HG03575 (cell line): ENCODE measurements around the gene CLEC17A.
A peak's percentile ranks its signal among the peaks of the same experiment; 100 is the strongest.
"Not testable (repeated sequence)": the region's sequence is repeated elsewhere in the genome, so short reads cannot be mapped to it uniquely, and the experiment has no call there.

Experiments used
- ATAC-seq: cut with Tn5 transposase; IDR thresholded peaks from one replicate; pipeline ENCODE4 v1.9.1; 2021; ENCODE audit not compliant: unreplicated experiment, insufficient number of reproducible peaks, low FRiP score; ENCODE audit errors: extremely low read depth

The CLEC17A gene

DNA sequence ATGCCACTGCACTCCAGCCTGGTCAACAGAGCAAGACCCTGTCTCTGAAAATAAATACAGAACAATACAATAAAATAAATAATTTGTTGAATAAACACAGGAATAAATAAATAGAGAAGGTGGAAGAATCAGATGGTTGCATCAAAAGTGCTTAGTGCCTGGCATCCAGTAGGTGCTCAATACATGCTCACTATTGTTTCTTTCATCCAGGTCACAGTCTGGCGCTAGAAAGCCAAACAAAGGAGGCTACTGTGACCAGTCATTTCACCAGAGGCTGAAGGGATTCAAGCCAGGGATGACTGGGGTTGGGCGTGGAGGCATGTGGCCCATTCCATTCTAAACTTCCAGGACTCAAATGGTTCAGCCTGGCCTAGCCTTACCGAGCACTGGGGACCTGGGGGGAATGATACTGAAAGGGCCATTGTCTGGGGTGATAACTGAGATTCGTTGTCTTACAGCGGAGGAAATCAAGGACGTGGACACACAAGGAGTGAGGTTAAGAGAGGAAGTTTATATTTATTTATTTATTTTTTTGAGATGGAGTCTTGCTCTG is 7.4 kb upstream of the CLEC17A start:
- no peak for ATAC-seq

DNA sequence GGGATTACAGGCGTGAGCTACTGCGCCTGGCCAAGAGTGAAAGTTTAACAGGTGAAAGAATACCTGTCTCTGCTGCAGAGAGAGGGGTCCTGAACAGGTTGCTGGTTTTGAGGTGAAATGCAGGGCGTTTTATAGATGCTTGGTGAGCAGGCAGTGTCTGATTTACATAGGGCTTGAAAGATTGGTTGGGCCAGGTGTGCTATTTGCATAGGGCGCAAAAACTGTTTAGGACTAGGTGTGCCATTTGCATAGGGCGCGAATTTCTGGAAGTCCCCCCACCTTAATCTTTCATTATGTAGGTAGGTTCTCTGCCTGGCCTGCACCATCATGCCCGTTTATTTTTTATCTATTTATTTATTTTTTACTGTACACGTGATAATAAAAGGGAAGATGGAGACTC is 6.5 kb upstream of the CLEC17A start:
- no peak for ATAC-seq

DNA sequence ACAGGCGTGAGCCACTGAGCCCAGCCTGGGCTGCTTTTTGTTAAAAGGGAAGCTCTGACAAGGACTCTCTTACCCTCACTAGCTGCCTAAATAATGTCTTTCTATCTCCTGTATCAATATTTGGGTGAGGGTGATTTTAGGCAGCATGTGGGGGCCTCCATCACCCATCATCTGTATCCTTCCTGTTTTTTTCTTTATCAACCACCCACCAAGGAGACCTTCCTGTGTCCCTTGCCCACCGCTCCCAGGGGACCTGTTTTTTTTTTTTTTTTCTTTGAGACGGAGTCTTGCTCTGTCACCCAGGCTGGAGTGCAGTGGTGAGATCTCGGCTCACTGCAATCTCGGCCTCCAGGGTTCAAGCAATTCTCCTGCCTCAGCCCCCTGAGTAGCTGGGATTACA is 5.6 kb upstream of the CLEC17A start:
- no peak for ATAC-seq

DNA sequence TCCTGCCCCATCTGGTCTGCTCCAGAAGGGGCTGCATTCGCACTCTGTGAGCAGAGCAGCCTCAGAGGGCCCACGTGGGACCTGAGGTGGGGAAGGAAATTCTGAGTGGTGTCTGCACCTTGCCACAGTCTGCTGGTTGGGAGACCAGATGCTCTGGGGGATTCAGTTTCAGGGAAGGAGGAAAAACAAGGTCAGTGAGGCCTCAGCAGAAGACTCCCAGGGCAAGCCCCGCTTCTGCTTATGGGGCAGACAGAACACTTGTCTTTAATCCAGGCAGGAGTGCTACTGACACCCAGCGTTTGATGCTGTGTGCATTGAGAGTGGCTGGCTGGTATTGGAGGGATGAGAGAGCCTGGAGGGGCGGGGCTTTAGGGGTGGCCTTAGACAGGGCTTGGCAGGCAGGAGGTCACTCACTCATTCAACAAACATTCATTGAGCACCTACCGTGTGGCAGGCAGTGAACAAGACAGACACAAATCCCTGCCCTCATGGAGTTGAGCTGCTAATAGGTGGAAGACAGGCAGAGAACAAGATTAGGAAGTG is 4.9 kb upstream of the CLEC17A start:
- no peak for ATAC-seq

DNA sequence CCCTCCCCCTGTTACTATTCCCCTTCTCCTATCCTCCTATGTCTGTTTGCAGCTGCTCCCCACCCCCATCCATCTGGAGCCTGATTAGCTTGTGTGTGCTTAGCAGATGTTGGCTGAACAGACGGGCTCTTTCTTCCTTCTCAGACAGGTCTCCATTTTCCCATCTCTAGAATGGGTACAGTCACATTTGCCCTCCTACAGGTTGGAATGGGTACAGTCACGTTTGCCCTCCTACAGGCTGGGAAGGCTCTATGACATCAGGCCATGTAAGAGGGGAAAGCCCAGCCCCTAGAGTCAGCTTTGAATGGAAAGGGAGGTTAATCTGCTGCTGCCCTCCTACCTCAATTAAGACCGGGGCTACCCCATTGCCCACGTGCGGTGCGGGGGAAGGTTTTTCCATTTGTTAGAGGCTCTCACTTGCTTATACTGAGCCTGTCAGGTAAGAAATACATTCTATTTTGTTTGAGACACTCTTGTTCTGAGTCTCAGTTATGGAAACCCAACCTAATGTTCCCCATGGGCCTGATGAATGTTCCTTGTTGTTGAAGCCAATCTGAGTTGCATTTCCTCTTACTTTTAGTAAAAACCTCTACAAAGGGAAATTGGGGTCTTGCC is 2.2 kb upstream of the CLEC17A start:
- no peak for ATAC-seq

DNA sequence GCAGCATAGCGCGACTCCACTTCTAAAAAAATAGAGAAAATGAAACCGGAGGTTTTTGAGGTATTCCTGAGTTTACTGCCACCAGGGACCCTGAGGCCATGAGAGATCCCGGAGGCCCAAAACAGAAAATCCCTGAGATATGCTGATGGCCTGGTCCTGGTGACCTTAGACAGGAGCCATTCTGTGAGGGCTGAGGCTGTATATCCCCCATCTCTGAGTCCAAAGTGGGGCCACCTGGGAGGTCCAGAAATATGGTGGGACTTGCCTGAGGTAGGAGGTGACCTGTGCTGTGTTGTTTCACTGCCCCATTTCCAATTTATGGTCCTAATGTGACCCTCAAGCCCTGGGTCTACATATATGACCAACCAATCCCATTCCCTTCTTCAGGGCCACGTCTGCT is 1.5 kb downstream of the CLEC17A start:
- ATAC-seq: not testable (repeated sequence)

DNA sequence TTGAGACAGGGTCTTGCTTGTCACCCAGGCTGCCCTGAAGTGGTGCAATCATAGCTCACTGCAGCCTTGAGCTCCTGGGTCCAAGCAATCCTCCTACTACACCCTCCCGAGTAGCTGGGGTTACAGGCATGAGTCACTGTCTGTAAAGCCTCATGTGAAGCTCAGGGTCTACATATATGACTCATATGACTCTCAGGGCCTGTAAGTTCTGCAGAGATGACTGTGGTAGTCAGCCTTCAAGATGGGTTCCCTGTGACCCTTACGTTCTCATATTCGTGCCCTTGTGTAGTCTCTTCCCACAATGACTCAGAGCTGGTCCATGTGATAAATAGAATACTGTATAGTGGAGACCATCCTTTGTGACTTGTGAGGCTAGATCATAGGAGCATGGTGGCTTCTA is 2.3 kb downstream of the CLEC17A start:
- peak; percentile 57 for ATAC-seq

DNA sequence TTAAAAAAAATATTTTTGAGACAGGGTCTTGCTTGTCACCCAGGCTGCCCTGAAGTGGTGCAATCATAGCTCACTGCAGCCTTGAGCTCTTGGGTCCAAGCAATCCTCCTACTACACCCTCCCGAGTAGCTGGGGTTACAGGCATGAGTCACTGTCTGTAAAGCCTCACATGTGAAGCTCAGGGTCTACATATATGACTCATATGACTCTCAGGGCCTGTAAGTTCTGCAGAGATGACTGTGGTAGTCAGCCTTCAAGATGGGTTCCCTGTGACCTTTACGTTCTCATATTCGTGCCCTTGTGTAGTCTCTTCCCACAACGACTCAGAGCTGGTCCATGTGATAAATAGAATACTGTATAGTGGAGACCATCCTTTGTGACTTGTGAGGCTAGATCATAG is 6.5 kb downstream of the CLEC17A start:
- ATAC-seq: not testable (repeated sequence)

DNA sequence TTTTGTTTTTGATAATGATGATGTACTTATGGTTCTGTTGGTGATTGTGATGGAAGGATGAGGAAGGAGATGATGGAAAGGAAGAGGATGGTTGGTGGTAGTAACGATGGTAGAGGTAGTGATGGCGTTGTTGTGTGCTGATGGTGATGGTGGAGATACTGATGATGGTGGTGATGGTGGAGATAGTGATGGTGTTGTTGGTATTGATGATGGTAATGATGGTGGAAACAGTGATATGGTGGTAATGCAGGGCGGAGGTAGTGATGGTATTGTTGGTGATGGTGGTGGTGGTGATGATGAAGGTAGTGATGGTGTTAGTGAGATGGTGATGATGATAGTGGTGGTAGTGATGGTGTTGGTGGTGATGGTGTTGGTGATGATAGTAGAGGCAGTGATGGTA is 12.7 kb downstream of the CLEC17A start:
- ATAC-seq: no peak

DNA sequence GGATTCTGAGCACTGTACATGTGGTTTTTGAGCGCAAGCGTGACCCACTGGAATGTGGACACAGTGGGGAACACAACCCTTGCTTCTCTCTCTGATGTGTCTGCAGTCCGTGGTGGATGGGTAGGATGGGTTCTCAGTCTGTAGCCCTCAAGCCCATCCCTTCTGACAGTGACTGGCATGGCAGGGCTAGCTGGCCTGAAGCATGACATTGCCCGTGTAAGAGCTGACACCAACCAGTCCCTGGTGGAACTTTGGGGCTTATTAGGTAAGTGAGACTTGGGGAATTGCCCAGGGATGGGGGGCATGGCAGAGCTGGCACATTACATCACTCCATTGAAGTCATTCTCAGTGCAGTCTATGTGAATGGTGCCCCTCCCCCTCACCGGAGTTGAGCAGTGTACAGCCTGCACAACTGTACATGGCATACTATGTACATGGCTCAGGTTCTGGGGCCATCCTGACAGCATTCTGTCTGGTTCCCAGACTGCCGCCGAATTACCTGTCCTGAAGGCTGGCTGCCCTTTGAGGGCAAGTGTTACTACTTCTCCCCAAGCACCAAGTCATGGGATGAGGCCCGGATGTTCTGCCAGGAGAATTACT is 16.8 kb downstream of the CLEC17A start:
- no peak for ATAC-seq

DNA sequence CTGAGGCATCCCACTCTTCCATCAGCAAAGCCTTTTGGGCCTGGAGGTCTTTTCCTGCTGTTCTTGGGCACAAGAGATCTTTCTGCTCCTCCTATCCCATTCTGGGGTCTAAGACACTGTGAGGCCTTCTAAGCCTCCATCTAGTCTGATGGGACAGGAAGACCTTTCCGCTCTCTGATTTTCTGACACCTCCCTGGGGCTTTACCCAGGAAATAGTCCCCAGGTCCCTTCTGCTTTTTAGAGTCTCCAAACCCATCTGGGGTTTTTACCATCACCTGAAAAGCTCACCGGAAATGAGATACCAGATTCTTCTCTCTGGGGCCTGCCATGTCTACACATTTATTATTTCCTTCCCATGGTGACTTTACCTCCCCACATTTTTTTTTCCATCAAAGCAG is 21.1 kb downstream of the CLEC17A start:
- ATAC-seq: no peak

DNA sequence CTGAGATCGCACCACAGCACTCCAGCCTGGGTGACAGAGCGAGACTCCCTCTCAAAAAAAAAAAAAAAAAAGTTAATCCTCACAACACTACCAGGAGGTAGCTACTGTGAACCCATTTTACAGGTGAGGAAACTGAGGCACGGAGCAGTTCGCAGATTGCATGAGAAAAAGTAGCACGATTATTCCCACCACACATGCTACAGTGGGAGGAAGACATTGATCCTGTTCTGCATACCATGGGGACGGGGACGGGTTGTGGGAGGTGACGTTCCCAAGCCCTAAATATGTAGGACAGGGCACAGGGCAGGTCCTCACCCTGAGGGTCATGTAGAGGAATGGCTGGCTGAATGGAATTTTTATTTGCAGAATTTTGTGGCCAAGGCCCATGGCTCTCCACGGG is 23.7 kb downstream of the CLEC17A start:
- ATAC-seq: no peak

DNA sequence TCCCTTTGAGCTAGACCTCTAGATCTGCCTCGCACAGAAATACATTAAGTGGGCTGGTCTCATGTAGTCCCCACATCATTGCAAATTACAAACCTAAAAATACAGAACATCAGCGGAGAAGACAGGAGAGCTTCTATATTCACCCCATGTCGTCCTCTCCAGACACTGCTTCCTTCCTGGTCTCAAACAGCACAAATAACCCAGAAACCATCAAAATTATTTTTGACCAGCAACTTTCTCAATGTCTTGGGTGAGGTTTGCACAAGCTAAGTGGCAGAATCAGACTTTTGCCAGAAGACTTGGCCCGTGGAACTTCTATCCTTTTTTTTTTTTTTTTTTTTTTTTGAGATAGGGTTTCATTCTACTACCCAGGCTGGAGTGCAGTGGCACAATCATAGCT is 28.2 kb downstream of the CLEC17A start:
- no peak for ATAC-seq

DNA sequence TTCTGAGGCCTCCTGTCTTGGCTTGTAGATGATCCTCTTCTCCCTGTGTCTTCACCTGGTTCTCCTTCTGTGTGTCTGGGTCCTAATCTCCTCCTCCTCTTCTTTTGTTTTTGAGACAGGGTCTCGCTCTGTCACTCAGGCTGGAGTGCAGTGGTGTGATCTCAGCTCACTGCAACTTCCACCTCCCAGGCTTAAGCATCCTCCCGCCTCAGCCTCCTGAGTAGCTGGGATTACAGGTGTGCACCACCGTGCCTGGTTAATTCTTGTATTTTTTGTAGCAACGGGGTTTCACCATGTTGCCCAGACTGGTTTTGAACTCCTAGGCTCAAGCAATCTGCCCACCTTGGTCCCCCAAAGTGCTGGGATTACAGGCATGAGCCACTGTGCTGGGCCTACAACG is 29.4 kb downstream of the CLEC17A start:
- ATAC-seq: not testable (repeated sequence)

DNA sequence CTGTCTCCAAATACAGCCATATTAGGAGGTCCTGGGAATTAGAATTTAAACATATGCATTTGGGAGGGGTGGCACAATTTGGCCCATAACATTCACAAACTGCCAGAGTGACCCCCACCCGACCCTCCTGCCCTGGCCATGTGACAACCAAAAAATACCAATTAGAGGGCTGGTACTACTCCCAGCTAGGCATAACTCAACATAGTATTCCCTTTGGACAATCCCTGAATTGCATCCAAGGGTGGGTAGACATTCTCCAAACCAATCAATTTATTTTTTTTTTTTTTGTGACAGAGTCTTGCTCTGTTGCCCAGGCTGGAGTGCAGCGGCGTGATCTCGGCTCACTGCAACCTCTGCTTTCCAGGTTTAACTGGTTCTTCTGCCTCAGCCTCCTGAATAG is 29.8 kb downstream of the CLEC17A start:
- no peak for ATAC-seq

DNA sequence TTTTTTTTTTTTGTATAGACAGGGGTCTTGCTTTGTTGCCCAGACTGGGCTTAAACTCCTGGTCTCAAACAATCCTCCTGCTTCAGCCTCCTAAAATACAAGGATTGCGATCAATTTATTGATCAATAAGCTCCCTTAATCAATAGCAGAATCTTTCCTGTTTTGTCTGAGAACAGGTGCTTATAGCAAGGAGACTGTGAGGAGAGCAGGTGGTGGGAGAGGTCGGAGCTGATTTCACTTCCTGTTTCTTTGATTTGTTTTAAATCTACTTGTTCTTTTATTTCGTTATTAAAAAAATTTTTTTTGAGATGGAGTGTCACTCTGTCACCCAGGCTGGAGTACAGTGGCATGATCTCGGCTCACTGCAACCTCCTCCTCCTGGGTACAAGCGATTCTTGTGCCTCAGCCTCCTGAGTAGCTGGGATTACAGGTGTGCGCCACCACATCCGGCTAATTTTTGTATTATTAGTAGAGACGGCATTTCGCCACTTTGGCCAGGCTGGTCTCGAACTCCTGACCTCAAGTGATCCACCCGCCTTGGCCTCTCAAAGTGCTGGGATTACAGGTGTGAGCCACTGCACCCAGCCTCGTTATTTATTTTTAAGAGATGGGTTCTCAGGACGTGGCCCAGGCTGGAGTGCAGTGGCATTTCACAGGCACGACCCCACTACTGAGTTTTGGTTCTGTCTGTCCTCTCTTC is 30.7 kb downstream of the CLEC17A start:
- ATAC-seq: not testable (repeated sequence)

DNA sequence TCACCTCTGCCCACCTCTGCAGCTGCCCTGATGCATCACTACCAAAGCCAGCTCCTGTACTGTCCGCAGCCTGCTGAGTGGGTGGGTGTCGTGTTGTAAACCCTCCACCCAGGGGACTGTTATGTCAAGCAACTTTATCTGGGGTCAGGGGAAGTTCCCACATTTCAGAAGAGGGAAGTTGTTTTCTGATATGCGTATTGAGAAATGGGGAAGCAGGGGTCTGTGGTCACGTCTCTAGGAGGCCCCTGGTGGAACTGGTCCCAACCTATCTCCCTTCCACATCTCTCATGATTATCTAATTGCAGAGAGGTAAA is 31.2 kb downstream of the CLEC17A start:
- no peak for ATAC-seq

DNA sequence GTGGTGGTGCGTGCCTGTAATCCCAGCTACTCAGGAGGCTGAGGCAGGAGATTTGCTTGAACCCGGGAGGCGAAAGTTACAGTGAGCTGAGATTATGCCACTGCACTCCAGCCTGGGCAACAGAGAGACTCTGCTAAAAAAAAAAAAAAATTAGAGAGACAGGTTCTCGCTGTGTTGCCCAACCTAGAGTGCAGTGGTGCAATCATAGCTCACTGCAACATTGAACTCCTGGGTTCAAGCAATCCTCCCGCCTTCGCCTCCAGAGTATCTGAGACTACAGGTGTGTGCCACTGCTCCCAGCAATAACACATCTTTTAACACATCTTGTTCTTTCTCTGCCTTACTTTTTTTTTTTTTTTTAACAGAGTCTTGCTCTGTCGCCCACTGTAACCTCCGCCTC is 32.7 kb downstream of the CLEC17A start:
- no peak for ATAC-seq

DNA sequence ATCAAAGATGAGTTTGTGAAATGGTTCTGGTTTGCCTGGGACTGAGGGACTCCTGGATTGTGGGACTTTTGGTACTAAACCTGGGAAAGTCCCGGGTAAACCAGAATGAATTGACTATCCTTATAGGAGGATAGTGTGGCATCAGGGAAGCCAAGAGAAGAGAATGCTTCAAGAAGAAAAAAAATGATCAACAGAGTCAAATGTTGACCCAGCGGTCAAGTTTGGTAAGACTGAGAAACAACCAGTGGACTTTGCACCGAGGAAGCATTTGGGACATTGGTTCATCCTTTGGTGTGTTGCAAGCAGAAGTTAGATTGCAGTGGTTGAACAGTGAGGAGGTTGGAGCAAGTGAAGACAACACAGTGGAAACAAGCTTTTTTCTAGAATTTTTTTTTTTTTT is 33.5 kb downstream of the CLEC17A start:
- ATAC-seq: no peak

DNA sequence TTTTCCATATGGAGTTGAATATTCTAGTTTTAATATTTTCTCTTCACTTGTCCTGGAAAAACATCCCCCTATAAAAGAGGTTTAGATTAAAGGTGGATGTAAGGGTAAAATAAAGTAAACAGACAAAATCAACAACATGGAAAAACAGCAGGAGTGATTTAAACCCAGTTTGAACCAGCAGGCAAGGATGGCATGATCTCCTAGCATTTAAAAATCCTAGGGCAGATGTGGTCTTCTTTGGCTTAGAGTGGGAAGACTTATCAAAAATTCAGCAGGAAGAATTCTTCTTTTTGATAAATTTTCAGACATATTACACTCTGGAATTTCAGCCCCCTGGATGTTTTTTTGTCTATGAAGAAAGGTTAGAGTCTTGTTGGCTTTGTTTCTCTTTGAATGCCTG is 36.5 kb downstream of the CLEC17A start:
- no peak for ATAC-seq
